Lower lobe of right lung (tissue), 2 donors: ENCODE results near the gene UMODL1. TPM values are rescaled to one million over a fixed set of nuclear protein-coding genes. Genes with fewer than 3 reads are reported as not detected.

Experiments
- ATAC-seq, 2 donors: fragments of 200-7000 bp; cut with Tn5 transposase; one replicate each; pipeline ENCODE4 v1.9.1; 2020 to 2022; ENCODE audit warnings: mild to moderate bottlenecking in 2 of 2, moderate library complexity in 2 of 2
- DNase-seq: peaks from one replicate; pipeline ENCODE4 v3.0.0-alpha.2; 2020
- H3K27ac ChIP-seq: fragments of 200-600 bp; one replicate; pipeline ENCODE4 v1.8.0; 2022
- H3K27me3 ChIP-seq: fragments of 200-600 bp; one replicate; pipeline ENCODE4 v1.8.0; 2022; ENCODE audit warnings: low read depth
- H3K36me3 ChIP-seq: fragments of 200-600 bp; one replicate; pipeline ENCODE4 v1.8.0; 2022; ENCODE audit warnings: mild to moderate bottlenecking
- H3K4me1 ChIP-seq: fragments of 200-600 bp; one replicate; pipeline ENCODE4 v1.8.0; 2022
- H3K4me3 ChIP-seq: fragments of 200-600 bp; one replicate; pipeline ENCODE4 v1.8.0; 2022; ENCODE audit warnings: mild to moderate bottlenecking
- H3K9me3 ChIP-seq: fragments of 200-600 bp; one replicate; pipeline ENCODE4 v1.8.0; 2022
- CTCF ChIP-seq: fragments of 200-600 bp; IDR thresholded peaks from one replicate; pipeline ENCODE4 v1.8.0; 2022; ENCODE audit warnings: antibody characterized with exemption, mild to moderate bottlenecking
- intact Hi-C: fragments of 100-400 bp; cut with DNase I; formaldehyde crosslinking; loops from one replicate; pipeline ENCODE4 v1.11.0; 2022
- total RNA-seq: library from RNA; stranded (reverse); fragmentation: NEBNext Ultra II Directional; extraction: Animal tissue kit (Norgen Biotek cat#: 25700); gene quantifications from one replicate; pipeline ENCODE4 v1.2.1, GENCODE V29; 2021
- donor health status: DM: no; HTN: yes; CAD: no; lungs with severe emphysema.

The UMODL1 gene
- total RNA-seq, 1 donor from 2014 or later, result 0.50 TPM

GRCh38 chr21:42157606-42158310 lies 86.6 kb downstream of the UMODL1 start:
- ATAC-seq, result no peak
- Histone ChIP-seq H3K27ac (no peak overlapping the region), H3K4me1 (peaks cover 12% of the 10 kb centered on the region), H3K9me3 (no peaks in the 10 kb centered on the region), H3K36me3 (no peaks in the 10 kb centered on the region), H3K4me3 (no peak overlapping the region), H3K27me3 (no peaks in the 10 kb centered on the region)
- TF ChIP-seq CTCF, result no peak
- intact Hi-C loops, result no loop called here
- DNase-seq, result no peak

DNA sequence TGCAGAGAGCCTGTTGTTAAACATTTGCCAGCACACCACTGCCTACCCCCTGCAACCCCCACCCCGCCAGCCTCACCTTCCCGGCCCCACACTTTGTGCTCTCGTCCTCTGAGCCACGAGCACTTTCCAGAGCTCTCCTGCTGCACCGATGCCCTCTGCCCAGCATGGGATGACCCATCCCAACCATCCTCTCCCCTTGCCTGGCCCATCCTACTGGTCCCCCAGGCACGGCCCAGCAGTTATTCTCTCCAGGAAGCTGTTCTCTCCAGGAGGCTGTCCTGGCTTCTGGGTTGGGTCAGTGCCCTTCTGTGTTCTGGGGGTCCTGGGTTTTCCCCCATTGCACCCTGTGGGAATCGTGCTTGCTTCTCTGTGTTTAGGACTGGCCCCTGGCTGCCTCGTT lies 87.7 kb downstream of the UMODL1 start:
- DNase-seq (no peak), ATAC-seq (no peak)
- no peaks in the 10 kb centered on the region for H3K9me3 ChIP-seq
- no peak for TF ChIP-seq CTCF
- no peak overlapping the region for H3K4me3 ChIP-seq
- H3K27ac ChIP-seq, result no peak overlapping the region
- no peaks in the 10 kb centered on the region for H3K36me3 ChIP-seq
- H3K27me3 ChIP-seq, result no peaks in the 10 kb centered on the region
- H3K4me1 ChIP-seq, result peaks cover 1% of the 10 kb centered on the region
- intact Hi-C loops, result no loop called here

GRCh38 chr21:42159560-42160110 lies 88.5 kb downstream of the UMODL1 start:
- Histone ChIP-seq H3K4me3 (no peak overlapping the region), H3K27me3 (no peaks in the 10 kb centered on the region), H3K27ac (no peak overlapping the region), H3K4me1 (no peaks in the 10 kb centered on the region), H3K9me3 (no peaks in the 10 kb centered on the region), H3K36me3 (no peaks in the 10 kb centered on the region)
- ATAC-seq (no peak), DNase-seq (no peak)
- intact Hi-C loops, result no loop called here
- TF ChIP-seq CTCF, result no peak

DNA sequence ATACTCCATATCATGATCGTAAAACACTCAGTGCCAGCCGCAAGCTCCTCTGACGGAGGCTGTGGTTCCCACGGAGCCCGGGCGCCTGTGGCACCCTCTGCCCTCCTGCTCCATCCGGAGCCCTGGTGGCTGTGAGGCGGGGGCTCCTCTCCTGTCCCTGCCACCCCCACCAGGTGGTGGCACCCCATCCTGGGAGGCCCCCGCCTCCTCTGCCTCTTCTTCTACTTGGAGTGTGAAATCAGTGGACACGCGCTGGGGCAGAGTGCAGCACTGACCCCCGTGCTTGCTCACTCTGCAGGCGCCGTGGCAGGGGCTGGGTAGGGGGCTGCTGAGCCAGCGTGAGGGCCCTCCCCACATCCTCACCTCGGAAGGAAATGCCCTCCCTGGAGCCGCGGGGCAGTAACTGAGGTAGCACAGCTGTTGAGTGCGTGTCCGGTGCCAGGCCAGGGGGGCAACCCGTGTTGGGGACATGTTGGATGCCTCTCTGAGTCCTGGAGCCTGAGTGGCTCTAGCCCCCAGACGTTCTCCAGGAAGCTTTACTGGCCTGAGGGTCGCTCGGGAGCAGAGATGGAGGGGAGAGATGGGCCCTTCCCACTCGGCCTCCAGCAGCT lies 89.1 kb downstream of the UMODL1 start:
- no peak overlapping the region for H3K27ac ChIP-seq
- H3K27me3 ChIP-seq, result no peaks in the 10 kb centered on the region
- intact Hi-C loops, result no loop called here
- DNase-seq (no peak), ATAC-seq (no peak)
- H3K4me1 ChIP-seq, result no peaks in the 10 kb centered on the region
- H3K9me3 ChIP-seq, result no peaks in the 10 kb centered on the region
- no peak overlapping the region for H3K4me3 ChIP-seq
- no peak for TF ChIP-seq CTCF
- no peaks in the 10 kb centered on the region for H3K36me3 ChIP-seq

- intact Hi-C loops, result no loop called here
- no peaks in the 10 kb centered on the region for H3K27me3 ChIP-seq
- no peak for TF ChIP-seq CTCF
- no peaks in the 10 kb centered on the region for H3K4me1 ChIP-seq
- H3K9me3 ChIP-seq, result no peaks in the 10 kb centered on the region
- H3K27ac ChIP-seq, result no peak overlapping the region
- H3K36me3 ChIP-seq, result no peaks in the 10 kb centered on the region
- ATAC-seq (no peak), DNase-seq (no peak)
- H3K4me3 ChIP-seq, result no peak overlapping the region
Observed at GRCh38 chr21:42160765-42161164, 89.6 kb downstream of the UMODL1 start.
